AG10803 (cell line): ENCODE data around the gene BTN1A1.

Experiments
- DNase-seq: peaks from one replicate; pipeline ENCODE4 v3.0.0; 2010; ENCODE audit warnings: low read depth
- H3K4me3 ChIP-seq: 2 replicates; pipeline ENCODE4 v1.5.1; 2011; ENCODE audit warnings: mild to moderate bottlenecking, low read length, control low read depth
- CTCF ChIP-seq: conservative IDR thresholded peaks from 2 replicates; pipeline ENCODE4 v1.5.1; 2011; ENCODE audit warnings: mild to moderate bottlenecking, low read length, control low read depth, inconsistent platforms

The BTN1A1 gene

GRCh38 chr6:26476896-26477295, 23.2 kb upstream of the BTN1A1 start:
- no peak overlapping the region for H3K4me3 ChIP-seq

GRCh38 chr6:26477426-26477825, 22.7 kb upstream of the BTN1A1 start:
- no peak for DNase-seq
- TF ChIP-seq CTCF: no peak
- no peak overlapping the region for H3K4me3 ChIP-seq

More at GRCh38 chr6:26476896-26477295, 23.2 kb upstream of the BTN1A1 start:
- no peak for DNase-seq
- TF ChIP-seq CTCF: no peak

GRCh38 chr6:26478100-26478984, 21.8 kb upstream of the BTN1A1 start:
- H3K4me3 ChIP-seq: no peak overlapping the region
- no peak for DNase-seq
- TF ChIP-seq CTCF: no peak

- no peak for DNase-seq
- TF ChIP-seq CTCF: no peak
- H3K4me3 ChIP-seq: no peak overlapping the region
Measured at GRCh38 chr6:26478985-26479278, 21.2 kb upstream of the BTN1A1 start.

- no peak for DNase-seq
- no peak overlapping the region for H3K4me3 ChIP-seq
- TF ChIP-seq CTCF: no peak
Measured at GRCh38 chr6:26482338-26482737, 17.8 kb upstream of the BTN1A1 start.

- TF ChIP-seq CTCF: no peak
- no peak for DNase-seq
- H3K4me3 ChIP-seq: no peak overlapping the region
Measured at GRCh38 chr6:26483727-26484126, 16.4 kb upstream of the BTN1A1 start.

- no peak for DNase-seq
- TF ChIP-seq CTCF: no peak
- H3K4me3 ChIP-seq: no peak overlapping the region
Measured at GRCh38 chr6:26484161-26484560, 15.9 kb upstream of the BTN1A1 start.
